ENCODE measurements around the gene SYNPO2L. TPM values are rescaled to one million over a fixed set of nuclear protein-coding genes. Genes with fewer than 3 reads are reported as not detected.

The SYNPO2L gene
- total and polyA plus RNA-seq, 9 of the 15 experiments (the other 6 are each of a cell fraction or from before 2014, with no cell fraction given) = 0.03 to 0.07 TPM; not detected in 7

GRCh38 chr10:73625884-73626752 is 29.7 kb downstream of the SYNPO2L start (continued):
- TF ChIP-seq ZBTB9 (CRISPR knock-in tag; IDR thresholded peaks at IDR 0.05) (no peak; the same call in 1 of the 2 replicates), ZNF778 (CRISPR knock-in tag; IDR thresholded peaks at IDR 0.05) (no peak), MITF (IDR thresholded peaks at IDR 0.05) (no peak), TCFL5 (CRISPR knock-in tag; conservative IDR thresholded peaks at IDR 0.05) (no peak), GATA2 (CRISPR knock-in tag; IDR thresholded peaks at IDR 0.05) (no peak), SMAD3 (CRISPR knock-in tag; conservative IDR thresholded peaks at IDR 0.05) (no peak), RFX1 (IDR thresholded peaks at IDR 0.05) (peak; percentile 99), PML (IDR thresholded peaks at IDR 0.05; ENCODE audit: low read length) (peak; percentile 88), SMARCA5 (IDR thresholded peaks at IDR 0.05) (no peak), ZNF507 (tag; conservative IDR thresholded peaks at IDR 0.05) (no peak), ZNF146 (CRISPR knock-in tag; IDR thresholded peaks at IDR 0.05; ENCODE audit: unreplicated experiment) (no peak), ATF7 (IDR thresholded peaks at IDR 0.05) (peak; percentile 60; the same call in 1 of the 2 replicates), EHMT2 (IDR thresholded peaks at IDR 0.05) (no peak), FOXO4 (CRISPR knock-in tag; IDR thresholded peaks at IDR 0.05) (no peak), CCNT2 (IDR thresholded peaks at IDR 0.05; ENCODE audit: borderline replicate concordance, extremely low read depth, insufficient read length, low read depth, low read length) (no peak), ZNF212 (CRISPR knock-in tag; IDR thresholded peaks at IDR 0.05) (no peak), MYNN (IDR thresholded peaks at IDR 0.05) (peak; percentile 99), MYNN (CRISPR knock-in tag; IDR thresholded peaks at IDR 0.05) (peak; percentile 86), FOXA3 (CRISPR knock-in tag; conservative IDR thresholded peaks at IDR 0.05 in 1 of 2, IDR thresholded peaks at IDR 0.05 in 1 of 2) (no peak), MAFF (IDR thresholded peaks at IDR 0.05; ENCODE audit: low read length) (peak; percentile 72; the same call in 1 of the 2 replicates), ETV5 (CRISPR knock-in tag; IDR thresholded peaks at IDR 0.05; ENCODE audit: low read depth) (no peak), NELFE (IDR thresholded peaks at IDR 0.05; ENCODE audit: insufficient read depth, insufficient read length) (no peak), ZNF431 (CRISPR knock-in tag; IDR thresholded peaks at IDR 0.05) (no peak)
- TF ChIP-seq, protein P1, sequence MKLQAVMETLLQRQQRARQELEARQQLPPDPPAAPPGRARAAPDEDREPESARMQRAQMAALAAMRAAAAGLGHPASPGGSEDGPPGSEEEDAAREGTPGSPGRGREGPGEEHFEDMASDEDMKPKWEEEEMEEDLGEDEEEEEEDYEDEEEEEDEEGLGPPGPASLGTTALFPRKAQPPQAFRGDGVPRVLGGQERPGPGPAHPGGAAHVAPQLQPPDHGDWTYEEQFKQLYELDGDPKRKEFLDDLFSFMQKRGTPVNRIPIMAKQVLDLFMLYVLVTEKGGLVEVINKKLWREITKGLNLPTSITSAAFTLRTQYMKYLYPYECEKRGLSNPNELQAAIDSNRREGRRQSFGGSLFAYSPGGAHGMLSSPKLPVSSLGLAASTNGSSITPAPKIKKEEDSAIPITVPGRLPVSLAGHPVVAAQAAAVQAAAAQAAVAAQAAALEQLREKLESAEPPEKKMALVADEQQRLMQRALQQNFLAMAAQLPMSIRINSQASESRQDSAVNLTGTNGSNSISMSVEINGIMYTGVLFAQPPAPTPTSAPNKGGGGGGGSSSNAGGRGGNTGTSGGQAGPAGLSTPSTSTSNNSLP (IDR thresholded peaks at IDR 0.05; ENCODE audit: borderline replicate concordance, low read depth, low read length) = no peak
